ENCODE measurements around the gene PEBP1. TPM values are rescaled to one million over a fixed set of nuclear protein-coding genes. Genes with fewer than 3 reads are reported as not detected.
"Not testable (repeated sequence)": the region's sequence is repeated elsewhere in the genome, so short reads cannot be mapped to it uniquely, and the experiment has no call there.

PEBP1 gene
- total and polyA plus RNA-seq, 4 donors = 272 to 523 (median 400) TPM

- DNase-seq (ENCODE audit: low read depth in 4 of 6, low spot score in 6 of 6) = peak in 2 of 6 donors; percentile 69 to 79
- Histone ChIP-seq H3K4me3 (ENCODE audit: low read depth, low read length) (no peak overlapping the region), H3K36me3 (ENCODE audit: control insufficient read depth, insufficient read depth, low read length) (peaks cover 8% of the 10 kb centered on the region), H3K27me3 (ENCODE audit: control insufficient read depth, insufficient read depth, low read length) (no peaks in the 10 kb centered on the region), H3K9me3 (ENCODE audit: control insufficient read depth, insufficient read depth, low read length) (no peaks in the 10 kb centered on the region), H3K27ac (ENCODE audit: low read depth, low read length) (no peak overlapping the region), H3K4me1 (ENCODE audit: control insufficient read depth, insufficient read depth, low read length) (peaks cover 4% of the 10 kb centered on the region)
- WGBS (ENCODE audit: insufficient coverage) = 59% methylated on average over 7 of the region's 13 CpGs
Observed at GRCh38 chr12:118126119-118126757, 9.7 kb upstream of the PEBP1 start.

- Histone ChIP-seq H3K36me3 (ENCODE audit: control insufficient read depth, insufficient read depth, low read length) (peaks cover 4% of the 10 kb centered on the region), H3K27ac (ENCODE audit: low read depth, low read length) (no peak overlapping the region), H3K4me3 (ENCODE audit: low read depth, low read length) (no peak overlapping the region), H3K4me1 (ENCODE audit: control insufficient read depth, insufficient read depth, low read length) (peaks cover 13% of the 10 kb centered on the region), H3K27me3 (ENCODE audit: control insufficient read depth, insufficient read depth, low read length) (no peaks in the 10 kb centered on the region), H3K9me3 (ENCODE audit: control insufficient read depth, insufficient read depth, low read length) (no peaks in the 10 kb centered on the region)
- no peak for DNase-seq (ENCODE audit: low read depth in 4 of 6, low spot score in 6 of 6)
- WGBS (ENCODE audit: insufficient coverage) = 96% methylated on average over 5 of the region's 5 CpGs
Observed at GRCh38 chr12:118127867-118128266, 8.1 kb upstream of the PEBP1 start.

- H3K9me3 ChIP-seq (ENCODE audit: control insufficient read depth, insufficient read depth, low read length); DNase-seq (ENCODE audit: low read depth in 4 of 6, low spot score in 6 of 6); H3K36me3 ChIP-seq (ENCODE audit: control insufficient read depth, insufficient read depth, low read length); H3K27ac ChIP-seq (ENCODE audit: low read depth, low read length); H3K27me3 ChIP-seq (ENCODE audit: control insufficient read depth, insufficient read depth, low read length); H3K4me3 ChIP-seq (ENCODE audit: low read depth, low read length): not testable (repeated sequence)
- H3K4me1 ChIP-seq (ENCODE audit: control insufficient read depth, insufficient read depth, low read length) = peaks cover 13% of the 10 kb centered on the region
- WGBS (ENCODE audit: insufficient coverage) = no CpG with 5 or more reads among the region's 5 CpGs
Observed at GRCh38 chr12:118129436-118129835, 6.5 kb upstream of the PEBP1 start.

GRCh38 chr12:118136559-118137003 lies 657 bp downstream of the PEBP1 start:
- 1% methylated on average over 26 of the region's 29 CpGs for WGBS (ENCODE audit: insufficient coverage)
- H3K4me3 ChIP-seq (ENCODE audit: low read depth, low read length) = peak overlapping the region; percentile 69
- peak overlapping the region; percentile 78 for H3K27ac ChIP-seq (ENCODE audit: low read depth, low read length)
- no peaks in the 10 kb centered on the region for H3K9me3 ChIP-seq (ENCODE audit: control insufficient read depth, insufficient read depth, low read length)
- peaks cover 33% of the 10 kb centered on the region for H3K36me3 ChIP-seq (ENCODE audit: control insufficient read depth, insufficient read depth, low read length)
- H3K4me1 ChIP-seq (ENCODE audit: control insufficient read depth, insufficient read depth, low read length) = peaks cover 44% of the 10 kb centered on the region
- no peaks in the 10 kb centered on the region for H3K27me3 ChIP-seq (ENCODE audit: control insufficient read depth, insufficient read depth, low read length)
- DNase-seq (ENCODE audit: low read depth in 4 of 6, low spot score in 6 of 6) = peak in 2 of 6 donors; percentile 46 to 62

GRCh38 chr12:118137148-118137678 lies 1.3 kb downstream of the PEBP1 start:
- 92% methylated on average over 6 of the region's 10 CpGs for WGBS (ENCODE audit: insufficient coverage)
- Histone ChIP-seq H3K4me3 (ENCODE audit: low read depth, low read length) (peak overlapping the region; percentile 69), H3K27ac (ENCODE audit: low read depth, low read length) (peak overlapping the region; percentile 78)

GRCh38 chr12:118140825-118141224 lies 4.9 kb downstream of the PEBP1 start:
- H3K36me3 ChIP-seq (ENCODE audit: control insufficient read depth, insufficient read depth, low read length) = peaks cover 69% of the 10 kb centered on the region
- H3K27ac ChIP-seq (ENCODE audit: low read depth, low read length) = no peak overlapping the region
- peaks cover 30% of the 10 kb centered on the region for H3K4me1 ChIP-seq (ENCODE audit: control insufficient read depth, insufficient read depth, low read length)
- WGBS (ENCODE audit: insufficient coverage) = 100% methylated on average over 3 of the region's 8 CpGs
- no peaks in the 10 kb centered on the region for H3K27me3 ChIP-seq (ENCODE audit: control insufficient read depth, insufficient read depth, low read length)
- no peaks in the 10 kb centered on the region for H3K9me3 ChIP-seq (ENCODE audit: control insufficient read depth, insufficient read depth, low read length)
- DNase-seq (ENCODE audit: low read depth in 4 of 6, low spot score in 6 of 6) = no peak
- no peak overlapping the region for H3K4me3 ChIP-seq (ENCODE audit: low read depth, low read length)

More at GRCh38 chr12:118137148-118137678, 1.3 kb downstream of the PEBP1 start:
- H3K4me1 ChIP-seq (ENCODE audit: control insufficient read depth, insufficient read depth, low read length) = peaks cover 38% of the 10 kb centered on the region
- peaks cover 38% of the 10 kb centered on the region for H3K36me3 ChIP-seq (ENCODE audit: control insufficient read depth, insufficient read depth, low read length)
- no peak for DNase-seq (ENCODE audit: low read depth in 4 of 6, low spot score in 6 of 6)
- H3K27me3 ChIP-seq (ENCODE audit: control insufficient read depth, insufficient read depth, low read length) = no peaks in the 10 kb centered on the region
- no peaks in the 10 kb centered on the region for H3K9me3 ChIP-seq (ENCODE audit: control insufficient read depth, insufficient read depth, low read length)

GRCh38 chr12:118144499-118144898 lies 8.6 kb downstream of the PEBP1 start:
- WGBS (ENCODE audit: insufficient coverage) = 93% methylated on average over 13 of the region's 13 CpGs
- H3K9me3 ChIP-seq (ENCODE audit: control insufficient read depth, insufficient read depth, low read length) = no peaks in the 10 kb centered on the region
- no peak overlapping the region for H3K4me3 ChIP-seq (ENCODE audit: low read depth, low read length)
- no peak for DNase-seq (ENCODE audit: low read depth in 4 of 6, low spot score in 6 of 6)
- peaks cover 73% of the 10 kb centered on the region for H3K36me3 ChIP-seq (ENCODE audit: control insufficient read depth, insufficient read depth, low read length)
- no peak overlapping the region for H3K27ac ChIP-seq (ENCODE audit: low read depth, low read length)
- H3K27me3 ChIP-seq (ENCODE audit: control insufficient read depth, insufficient read depth, low read length) = no peaks in the 10 kb centered on the region
- H3K4me1 ChIP-seq (ENCODE audit: control insufficient read depth, insufficient read depth, low read length) = peaks cover 2% of the 10 kb centered on the region

- Histone ChIP-seq H3K4me1 (ENCODE audit: control insufficient read depth, insufficient read depth, low read length) (no peaks in the 10 kb centered on the region), H3K36me3 (ENCODE audit: control insufficient read depth, insufficient read depth, low read length) (peaks cover 69% of the 10 kb centered on the region), H3K9me3 (ENCODE audit: control insufficient read depth, insufficient read depth, low read length) (no peaks in the 10 kb centered on the region), H3K27ac (ENCODE audit: low read depth, low read length) (no peak overlapping the region), H3K27me3 (ENCODE audit: control insufficient read depth, insufficient read depth, low read length) (no peaks in the 10 kb centered on the region), H3K4me3 (ENCODE audit: low read depth, low read length) (no peak overlapping the region)
- 83% methylated on average over 7 of the region's 7 CpGs for WGBS (ENCODE audit: insufficient coverage)
- DNase-seq (ENCODE audit: low read depth in 4 of 6, low spot score in 6 of 6) = no peak
Observed at GRCh38 chr12:118145113-118145797, 9.3 kb downstream of the PEBP1 start.

GRCh38 chr12:118145798-118146156 lies 9.9 kb downstream of the PEBP1 start:
- 76% methylated on average over 8 of the region's 9 CpGs for WGBS (ENCODE audit: insufficient coverage)
- no peak overlapping the region for H3K27ac ChIP-seq (ENCODE audit: low read depth, low read length)

GRCh38 chr12:118148287-118148686 lies 12.4 kb downstream of the PEBP1 start:
- H3K4me3 ChIP-seq (ENCODE audit: low read depth, low read length) = no peak overlapping the region
- peaks cover 59% of the 10 kb centered on the region for H3K36me3 ChIP-seq (ENCODE audit: control insufficient read depth, insufficient read depth, low read length)
- no peak overlapping the region for H3K27ac ChIP-seq (ENCODE audit: low read depth, low read length)
- H3K4me1 ChIP-seq (ENCODE audit: control insufficient read depth, insufficient read depth, low read length) = no peaks in the 10 kb centered on the region
- no peaks in the 10 kb centered on the region for H3K27me3 ChIP-seq (ENCODE audit: control insufficient read depth, insufficient read depth, low read length)
- no peaks in the 10 kb centered on the region for H3K9me3 ChIP-seq (ENCODE audit: control insufficient read depth, insufficient read depth, low read length)
- WGBS (ENCODE audit: insufficient coverage) = no CpG with 5 or more reads among the region's 5 CpGs
- DNase-seq (ENCODE audit: low read depth in 4 of 6, low spot score in 6 of 6) = no peak

More at GRCh38 chr12:118145798-118146156, 9.9 kb downstream of the PEBP1 start:
- H3K27me3 ChIP-seq (ENCODE audit: control insufficient read depth, insufficient read depth, low read length) = no peaks in the 10 kb centered on the region
- H3K9me3 ChIP-seq (ENCODE audit: control insufficient read depth, insufficient read depth, low read length) = no peaks in the 10 kb centered on the region
- H3K4me3 ChIP-seq (ENCODE audit: low read depth, low read length) = no peak overlapping the region
- H3K36me3 ChIP-seq (ENCODE audit: control insufficient read depth, insufficient read depth, low read length) = peaks cover 67% of the 10 kb centered on the region
- no peak for DNase-seq (ENCODE audit: low read depth in 4 of 6, low spot score in 6 of 6)
- no peaks in the 10 kb centered on the region for H3K4me1 ChIP-seq (ENCODE audit: control insufficient read depth, insufficient read depth, low read length)

All from spinal cord (tissue), 10 donors.